ENCODE data around the gene SLC41A3.

Gene SLC41A3

DNA sequence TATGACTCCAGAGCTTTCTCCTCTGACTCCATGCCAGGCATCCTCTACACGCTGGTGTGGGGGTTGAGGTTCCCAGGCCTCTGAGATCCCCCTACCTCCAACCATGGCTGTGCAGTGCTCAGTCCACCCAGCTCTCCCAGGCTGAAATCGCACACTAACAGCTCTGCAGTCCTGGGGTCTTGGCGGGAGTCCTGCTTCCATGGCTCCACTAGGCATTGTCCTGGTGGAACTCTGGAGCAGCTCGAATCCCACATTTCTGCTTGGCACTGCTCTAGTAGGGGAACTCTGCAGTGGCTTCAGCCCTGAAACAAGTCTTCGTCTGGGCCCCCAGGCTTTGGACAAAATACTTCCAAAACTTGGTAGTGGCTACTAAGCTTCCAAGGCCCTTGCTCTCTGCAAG lies 64.2 kb downstream of the SLC41A3 start:
- TF ChIP-seq, protein P1, sequence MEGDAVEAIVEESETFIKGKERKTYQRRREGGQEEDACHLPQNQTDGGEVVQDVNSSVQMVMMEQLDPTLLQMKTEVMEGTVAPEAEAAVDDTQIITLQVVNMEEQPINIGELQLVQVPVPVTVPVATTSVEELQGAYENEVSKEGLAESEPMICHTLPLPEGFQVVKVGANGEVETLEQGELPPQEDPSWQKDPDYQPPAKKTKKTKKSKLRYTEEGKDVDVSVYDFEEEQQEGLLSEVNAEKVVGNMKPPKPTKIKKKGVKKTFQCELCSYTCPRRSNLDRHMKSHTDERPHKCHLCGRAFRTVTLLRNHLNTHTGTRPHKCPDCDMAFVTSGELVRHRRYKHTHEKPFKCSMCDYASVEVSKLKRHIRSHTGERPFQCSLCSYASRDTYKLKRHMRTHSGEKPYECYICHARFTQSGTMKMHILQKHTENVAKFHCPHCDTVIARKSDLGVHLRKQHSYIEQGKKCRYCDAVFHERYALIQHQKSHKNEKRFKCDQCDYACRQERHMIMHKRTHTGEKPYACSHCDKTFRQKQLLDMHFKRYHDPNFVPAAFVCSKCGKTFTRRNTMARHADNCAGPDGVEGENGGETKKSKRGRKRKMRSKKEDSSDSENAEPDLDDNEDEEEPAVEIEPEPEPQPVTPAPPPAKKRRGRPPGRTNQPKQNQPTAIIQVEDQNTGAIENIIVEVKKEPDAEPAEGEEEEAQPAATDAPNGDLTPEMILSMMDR (conservative IDR thresholded peaks at IDR 0.05; ENCODE audit: low read length): no peak
- no peak overlapping the region for H3K4me3 ChIP-seq (ENCODE audit: low read length)
- no peak for DNase-seq (ENCODE audit: low read depth)

DNA sequence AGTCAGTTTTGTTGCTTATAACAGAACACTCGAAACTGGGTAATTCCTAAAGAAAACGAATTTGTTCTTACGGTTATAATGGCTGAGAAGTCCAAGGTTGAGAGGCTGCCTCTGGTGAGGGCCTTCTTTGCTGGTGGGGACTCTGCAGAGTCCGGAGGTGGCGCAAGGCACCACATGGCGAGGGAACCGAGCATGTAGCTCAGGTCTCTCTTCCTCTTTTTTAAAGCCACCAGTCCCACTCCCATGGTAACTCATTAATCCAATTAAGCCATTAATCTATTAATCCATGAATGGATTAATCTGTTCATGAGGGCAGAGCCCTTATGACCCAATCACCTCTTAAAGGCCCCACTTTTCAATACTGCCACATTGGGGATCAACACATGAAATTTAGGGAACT lies 64.9 kb downstream of the SLC41A3 start:
- TF ChIP-seq, protein P1 (conservative IDR thresholded peaks at IDR 0.05; ENCODE audit: low read length): no peak
- H3K4me3 ChIP-seq (ENCODE audit: low read length): no peak overlapping the region
- no peak for DNase-seq (ENCODE audit: low read depth)

DNA sequence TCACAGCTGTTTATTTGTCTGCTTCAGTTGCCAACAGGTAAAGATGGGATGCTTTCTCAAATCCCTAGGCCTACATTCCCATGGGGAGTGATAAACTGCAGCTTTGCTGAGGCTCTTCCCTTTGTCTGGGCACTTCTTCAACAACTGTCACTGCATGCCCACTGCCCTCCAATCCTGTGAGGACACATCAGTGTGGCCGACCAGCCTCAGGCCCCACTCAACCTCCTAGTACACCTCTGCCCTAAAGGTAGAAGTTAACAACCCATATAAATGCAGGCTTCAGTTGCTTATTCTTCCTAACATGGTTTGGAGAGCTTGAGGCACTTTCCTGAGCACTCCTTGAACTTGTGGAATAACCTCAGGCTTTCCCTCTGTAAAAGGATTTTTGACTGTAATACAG lies 65.4 kb downstream of the SLC41A3 start:
- H3K4me3 ChIP-seq (ENCODE audit: low read length): no peak overlapping the region
- DNase-seq (ENCODE audit: low read depth): no peak
- TF ChIP-seq, protein P1 (conservative IDR thresholded peaks at IDR 0.05; ENCODE audit: low read length): no peak

DNA sequence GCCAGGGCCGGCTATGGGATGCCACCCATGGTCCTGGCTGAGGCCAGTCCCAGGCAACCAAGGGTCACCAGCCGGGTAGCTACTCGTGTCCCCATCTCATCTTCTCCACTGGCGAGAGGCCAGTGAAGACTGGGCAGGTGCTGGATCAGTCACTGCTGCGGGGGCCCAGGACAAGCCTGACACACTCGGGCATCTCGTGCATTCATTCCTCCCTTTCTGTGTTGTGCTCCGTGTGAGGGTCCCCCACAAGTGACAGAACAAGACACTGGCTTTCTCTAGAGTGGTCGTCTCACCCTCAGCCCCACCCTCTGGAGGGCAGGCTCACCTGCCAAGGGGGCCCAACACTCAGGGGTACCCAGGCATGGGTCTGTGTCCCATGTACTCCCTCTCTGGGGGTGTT lies 66.6 kb downstream of the SLC41A3 start:
- no peak overlapping the region for H3K4me3 ChIP-seq (ENCODE audit: low read length)
- TF ChIP-seq, protein P1 (conservative IDR thresholded peaks at IDR 0.05; ENCODE audit: low read length): no peak
- no peak for DNase-seq (ENCODE audit: low read depth)

DNA sequence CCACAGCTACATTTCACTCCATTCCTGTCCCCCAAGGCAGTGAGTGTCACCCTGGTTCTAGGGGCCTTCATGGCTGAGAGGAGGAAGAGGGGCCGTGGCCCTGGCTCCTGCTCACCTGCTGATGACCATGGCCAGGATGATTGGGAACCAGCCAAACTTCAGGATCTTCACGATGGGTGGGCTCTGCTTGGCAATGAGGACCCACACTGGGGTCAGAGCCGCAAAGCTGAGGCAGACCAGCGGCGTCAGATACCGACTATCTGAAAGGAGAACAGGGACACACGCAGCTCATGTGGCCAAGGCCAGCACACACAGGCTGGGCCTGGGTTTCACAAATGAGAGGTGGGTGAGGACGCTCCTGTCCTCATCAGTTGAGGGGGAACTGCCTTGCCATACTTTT lies 67.3 kb downstream of the SLC41A3 start:
- H3K4me3 ChIP-seq (ENCODE audit: low read length): no peak overlapping the region
- DNase-seq (ENCODE audit: low read depth): no peak
- TF ChIP-seq, protein P1 (conservative IDR thresholded peaks at IDR 0.05; ENCODE audit: low read length): no peak

DNA sequence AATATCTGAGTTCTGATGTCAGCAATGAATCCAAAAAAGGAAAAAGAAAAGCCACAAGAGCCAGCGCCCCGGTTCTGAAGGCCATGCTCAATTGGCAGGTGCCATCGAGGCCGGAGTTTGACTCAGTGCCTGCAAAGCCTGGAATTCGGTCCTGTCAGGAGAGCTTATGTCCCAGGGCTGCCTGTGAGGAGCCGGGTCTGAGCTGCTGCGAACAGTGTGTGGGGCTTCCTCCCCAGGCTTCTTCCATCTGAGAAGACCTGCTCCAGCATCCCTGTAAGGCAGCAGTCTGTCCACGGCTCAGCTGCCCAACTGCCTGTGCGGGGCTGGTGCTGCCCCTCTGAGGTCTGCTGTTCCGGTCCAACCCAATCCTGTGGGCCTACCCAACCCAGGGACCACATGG lies 68.8 kb downstream of the SLC41A3 start:
- TF ChIP-seq, protein P1 (conservative IDR thresholded peaks at IDR 0.05; ENCODE audit: low read length): no peak
- no peak overlapping the region for H3K4me3 ChIP-seq (ENCODE audit: low read length)
- no peak for DNase-seq (ENCODE audit: low read depth)

DNA sequence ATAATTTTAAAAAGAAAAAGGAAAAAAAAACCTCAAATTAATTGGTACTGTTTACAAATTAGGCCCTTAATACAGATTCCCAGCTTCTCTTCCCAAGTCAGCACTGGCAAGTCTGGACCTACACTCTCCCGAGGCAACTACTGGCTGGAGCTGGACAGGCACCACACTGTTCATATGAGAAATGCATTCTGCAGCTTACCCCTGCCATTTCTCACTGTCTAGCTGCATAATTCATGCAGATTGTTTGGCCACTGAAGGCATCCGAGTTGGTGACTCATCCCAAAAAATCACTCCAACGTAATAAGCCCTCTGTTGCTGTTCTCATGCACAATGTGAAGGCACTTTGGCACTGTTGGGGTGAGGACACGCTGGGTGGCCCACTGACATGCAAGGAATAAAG lies 69.7 kb downstream of the SLC41A3 start:
- DNase-seq (ENCODE audit: low read depth): peak; percentile 82
- TF ChIP-seq, protein P1 (conservative IDR thresholded peaks at IDR 0.05; ENCODE audit: low read length): no peak; the same call in 1 of the 2 replicates
- no peak overlapping the region for H3K4me3 ChIP-seq (ENCODE audit: low read length)
